Omental fat pad (tissue), 4 donors: Measurements from ENCODE around the gene EFHB. TPM values are rescaled to one million over a fixed set of nuclear protein-coding genes. Genes with fewer than 3 reads are reported as not detected.

Experiments used
- ATAC-seq: fragments of 150-250 bp; one replicate; pipeline ENCODE4 v1.9.1; 2016; ENCODE audit warnings: mild to moderate bottlenecking, moderate library complexity; ENCODE audit not compliant: low FRiP score
- DNase-seq: peaks from one replicate; pipeline ENCODE4 v3.0.0-alpha.2; 2019; ENCODE audit warnings: low spot score
- total RNA-seq, 4 donors: library from RNA; depleted of rRNA; stranded (reverse); fragments of >200 nt; gene quantifications; one replicate each; pipeline ENCODE4 v1.1.0, GENCODE V29; 2016
- TF ChIP-seq, protein P1 (sequence below), 3 donors: fragments of 450-650 bp; IDR thresholded peaks; one replicate each; pipeline ENCODE4 v1.5.1; 2016 to 2017; ENCODE audit warnings: antibody characterized with exemption in 3 of 3, mild to moderate bottlenecking in 3 of 3, moderate library complexity in 2 of 3

EFHB gene, protein sequence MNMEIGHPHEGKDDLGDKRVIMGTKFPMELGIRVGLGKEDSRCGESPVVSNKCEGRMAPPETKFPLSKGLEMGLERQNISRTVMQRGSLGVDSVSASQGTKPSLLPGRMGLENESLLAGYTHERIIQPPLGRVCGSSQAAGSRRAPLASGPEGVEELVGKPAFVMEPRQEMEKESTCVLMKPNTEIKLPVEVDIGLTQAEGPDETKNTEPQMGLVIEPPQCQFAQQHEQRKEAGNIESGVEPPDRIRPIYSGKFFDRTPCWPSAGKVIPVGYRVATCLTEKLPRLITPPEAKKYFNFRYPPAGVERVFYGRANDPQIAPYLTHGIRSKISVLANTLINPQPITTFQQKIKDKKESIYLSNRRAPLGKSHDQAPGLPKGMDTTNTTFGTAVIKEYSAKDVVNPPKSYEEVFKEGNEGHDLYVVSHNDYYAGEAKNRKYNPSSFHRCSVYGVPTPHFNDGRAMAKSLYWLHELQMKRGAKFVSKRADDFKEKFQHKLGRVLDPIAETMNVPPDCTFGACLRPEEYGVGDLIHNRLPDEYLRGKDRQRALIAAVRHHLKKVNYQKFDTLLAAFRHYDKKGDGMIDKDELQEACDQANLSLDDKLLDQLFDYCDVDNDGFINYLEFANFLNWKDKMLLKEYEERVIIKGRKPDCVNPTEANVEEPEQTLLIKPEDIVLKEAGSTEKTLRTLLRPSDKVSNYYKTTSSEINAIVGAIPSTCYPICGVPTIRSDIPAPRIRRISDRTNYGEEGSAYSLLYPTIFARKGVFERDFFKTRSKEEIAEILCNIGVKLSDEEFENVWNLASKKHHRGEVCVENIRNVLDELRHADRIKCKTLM
- total RNA-seq, result 1 to 10 TPM in 2 of 4 donors, under 1 TPM in 1, not detected in 1; 0.44 to 1.6 (median 1.1) TPM

DNA sequence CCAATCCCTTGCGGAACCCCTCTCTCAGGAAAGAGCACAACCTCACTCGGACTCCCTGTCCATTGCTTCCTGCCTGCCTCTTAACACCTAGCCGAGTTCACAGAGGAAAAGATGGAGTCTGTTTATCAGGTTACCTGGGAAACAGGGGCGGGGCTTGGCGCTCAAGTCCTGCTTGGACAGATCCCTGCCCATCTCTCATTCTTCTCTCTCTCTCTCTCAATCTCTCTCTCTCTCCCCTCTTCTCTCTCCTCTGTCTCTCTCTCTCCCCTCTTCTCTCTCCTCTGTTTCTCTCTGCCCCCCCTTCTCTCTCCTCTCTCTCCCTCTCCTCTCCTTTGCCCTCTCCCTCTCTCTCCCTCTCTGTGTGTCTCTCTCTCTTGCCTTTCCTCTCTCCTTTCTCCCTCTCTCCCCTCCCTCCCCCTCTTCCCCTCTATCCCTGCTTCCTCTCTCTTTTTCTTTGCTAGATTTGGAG, at the start of gene EFHB:
TSS of gene EFHB (minus strand) at position 120 of the 469 bp plus-strand sequence. CDS start 199 bp downstream, outside the sequence.
- TF ChIP-seq, protein P1, sequence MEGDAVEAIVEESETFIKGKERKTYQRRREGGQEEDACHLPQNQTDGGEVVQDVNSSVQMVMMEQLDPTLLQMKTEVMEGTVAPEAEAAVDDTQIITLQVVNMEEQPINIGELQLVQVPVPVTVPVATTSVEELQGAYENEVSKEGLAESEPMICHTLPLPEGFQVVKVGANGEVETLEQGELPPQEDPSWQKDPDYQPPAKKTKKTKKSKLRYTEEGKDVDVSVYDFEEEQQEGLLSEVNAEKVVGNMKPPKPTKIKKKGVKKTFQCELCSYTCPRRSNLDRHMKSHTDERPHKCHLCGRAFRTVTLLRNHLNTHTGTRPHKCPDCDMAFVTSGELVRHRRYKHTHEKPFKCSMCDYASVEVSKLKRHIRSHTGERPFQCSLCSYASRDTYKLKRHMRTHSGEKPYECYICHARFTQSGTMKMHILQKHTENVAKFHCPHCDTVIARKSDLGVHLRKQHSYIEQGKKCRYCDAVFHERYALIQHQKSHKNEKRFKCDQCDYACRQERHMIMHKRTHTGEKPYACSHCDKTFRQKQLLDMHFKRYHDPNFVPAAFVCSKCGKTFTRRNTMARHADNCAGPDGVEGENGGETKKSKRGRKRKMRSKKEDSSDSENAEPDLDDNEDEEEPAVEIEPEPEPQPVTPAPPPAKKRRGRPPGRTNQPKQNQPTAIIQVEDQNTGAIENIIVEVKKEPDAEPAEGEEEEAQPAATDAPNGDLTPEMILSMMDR (IDR thresholded peaks at IDR 0.05), result no peak
- ATAC-seq (no peak), DNase-seq (no peak)

DNA sequence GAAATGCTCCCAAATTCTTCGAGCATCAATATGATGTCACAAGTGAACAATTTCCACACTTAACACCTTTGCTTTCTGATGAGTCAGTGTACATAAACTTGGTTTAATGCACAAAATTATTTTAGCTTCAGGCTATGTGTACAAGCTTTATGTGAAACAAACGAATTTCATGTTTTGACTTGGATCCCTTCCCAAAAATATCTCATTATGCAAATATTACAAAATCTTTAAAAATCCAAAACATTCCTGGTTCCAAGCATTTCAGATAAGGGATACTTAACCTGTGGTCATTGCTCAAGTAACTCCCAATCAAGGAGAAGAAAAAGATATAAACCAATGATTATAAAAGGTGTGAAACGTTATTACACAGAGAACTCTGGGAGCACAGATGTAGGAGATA, 38.0 kb upstream of the EFHB start:
- no peak for ATAC-seq
- TF ChIP-seq, protein P1 (IDR thresholded peaks at IDR 0.05), result no peak

DNA sequence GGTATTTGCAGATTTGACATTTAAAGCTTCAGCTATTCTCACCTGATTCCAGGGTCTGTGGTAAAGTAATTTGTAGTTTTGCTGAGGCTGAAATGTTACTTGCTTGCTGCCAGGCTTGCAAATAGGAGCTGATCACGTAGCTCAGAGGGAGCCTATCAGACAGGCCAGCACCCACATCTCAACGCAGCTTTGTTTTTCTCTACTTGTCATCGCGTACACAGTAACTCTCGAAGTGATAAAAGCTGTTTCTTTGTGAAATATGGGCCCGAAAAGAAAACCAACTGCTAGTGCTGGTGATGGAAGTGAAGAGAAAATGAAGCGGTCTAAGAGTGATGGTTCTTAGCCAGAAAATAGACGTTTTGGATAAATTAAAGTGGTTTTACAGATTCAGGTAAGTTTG, 36.3 kb upstream of the EFHB start:
- DNase-seq, result no peak
- ATAC-seq, result no peak
- TF ChIP-seq, protein P1 (IDR thresholded peaks at IDR 0.05), result no peak

More for the DNA sequence above, 38.0 kb upstream of the EFHB start:
- no peak for DNase-seq

DNA sequence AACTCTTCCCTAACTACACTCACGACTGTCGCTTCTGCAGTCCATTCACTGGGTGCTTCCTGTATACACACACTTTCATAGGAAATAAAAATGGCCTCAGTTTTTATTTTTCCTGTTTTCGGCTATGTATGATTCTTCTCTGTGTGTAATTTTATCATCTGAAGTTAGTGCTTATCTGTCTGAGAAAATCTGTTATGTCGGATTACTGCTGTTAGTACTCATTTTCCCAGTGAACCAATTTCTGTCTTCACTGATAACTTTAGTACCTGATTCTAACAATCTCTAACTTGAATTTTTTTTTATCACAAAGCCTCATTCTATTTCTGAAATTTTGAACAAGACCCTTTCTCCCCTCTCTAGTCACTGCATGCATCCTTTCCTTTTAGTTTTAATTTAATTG, 33.8 kb upstream of the EFHB start:
- no peak for ATAC-seq
- no peak for DNase-seq
- TF ChIP-seq, protein P1 (IDR thresholded peaks at IDR 0.05), result no peak

DNA sequence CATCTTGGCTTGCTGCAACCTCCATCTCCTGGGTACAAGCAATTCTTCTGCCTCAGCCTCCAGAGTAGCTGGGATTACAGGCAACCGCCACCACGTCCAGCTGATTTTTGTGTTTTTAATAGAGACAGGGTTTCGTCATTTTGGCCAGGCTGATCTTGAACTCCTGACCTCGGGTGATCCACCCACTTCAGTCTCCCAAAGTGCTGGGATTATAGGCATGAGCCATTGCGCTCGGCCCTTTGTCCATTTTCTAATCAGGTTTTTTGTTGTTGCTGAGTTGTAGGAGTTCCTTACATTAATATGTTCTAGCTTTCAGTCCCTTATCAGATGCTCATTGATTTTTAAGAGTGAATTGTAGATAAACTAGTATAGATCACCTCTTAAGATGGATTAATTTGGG, 33.2 kb upstream of the EFHB start:
- no peak for DNase-seq
- TF ChIP-seq, protein P1 (IDR thresholded peaks at IDR 0.05), result no peak
- no peak for ATAC-seq

DNA sequence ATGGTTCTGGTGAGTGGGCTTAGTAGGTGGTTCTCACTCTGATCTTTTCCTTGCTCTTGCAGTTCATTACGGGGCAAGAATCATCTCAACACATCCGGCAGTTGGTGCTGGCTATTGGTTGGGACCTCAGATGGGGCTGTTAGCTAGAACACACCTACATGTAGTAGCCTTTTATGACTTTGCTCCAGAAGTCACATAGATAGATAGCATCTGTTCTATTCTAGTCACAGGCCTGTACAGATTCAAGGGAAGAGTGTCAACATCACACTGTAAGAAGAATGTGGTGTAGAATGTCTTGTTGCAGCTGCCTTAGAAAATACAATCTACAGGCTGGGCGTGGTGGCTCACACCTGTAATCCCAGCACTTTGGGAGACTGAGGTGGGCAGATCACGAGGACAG, 27.9 kb upstream of the EFHB start:
- TF ChIP-seq, protein P1 (IDR thresholded peaks at IDR 0.05), result no peak
- DNase-seq (no peak), ATAC-seq (no peak)
